Measurements from ENCODE around the gene CAMTA1. TPM values are rescaled to one million over a fixed set of nuclear protein-coding genes. Genes with fewer than 3 reads are reported as not detected.

CAMTA1 gene
- polyA plus RNA-seq, 1 donor from 2014 or later: 162 TPM

DNA sequence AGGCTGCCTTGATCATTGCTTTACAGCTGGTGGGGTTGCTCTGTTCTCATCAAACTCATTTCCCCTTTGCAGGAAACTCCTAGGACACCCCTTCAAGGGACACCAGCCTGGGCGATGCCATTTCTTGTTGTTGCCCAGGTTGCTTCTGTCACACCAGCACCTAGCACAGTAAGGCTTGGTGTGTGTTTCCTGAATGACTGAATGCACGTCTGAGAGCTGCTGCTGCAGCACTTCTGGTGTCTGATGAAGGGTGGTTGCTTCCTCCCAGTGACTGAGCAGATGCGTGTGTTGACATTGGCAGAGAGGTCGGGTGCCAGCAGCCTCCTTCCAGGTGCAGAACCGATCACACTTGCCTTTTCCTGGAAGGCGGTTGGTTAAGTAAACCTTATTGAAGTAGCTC is 477.4 kb downstream of the CAMTA1 start:
- Histone ChIP-seq H2AFZ (ENCODE audit: low read depth, low read length) (no peak overlapping the region), H3K9me3 (ENCODE audit: low read length) (no peaks in the 10 kb centered on the region), H3F3A (ENCODE audit: insufficient read depth, low read length, poor library complexity, severe bottlenecking) (no peaks in the 10 kb centered on the region), H4K20me1 (ENCODE audit: insufficient read depth) (no peaks in the 10 kb centered on the region), H3K36me3 (ENCODE audit: insufficient read depth, low read length) (no peaks in the 10 kb centered on the region), H3K27me3 (ENCODE audit: insufficient read depth, low read depth, low read length) (no peaks in the 10 kb centered on the region), H3K79me2 (replicated peaks; ENCODE audit: insufficient read depth, low read length) (no peaks in the 10 kb centered on the region), H3K4me3 (ENCODE audit: low read length) (no peak overlapping the region), H3K9ac (ENCODE audit: low read length) (no peak overlapping the region), H3K9me2 (ENCODE audit: insufficient read depth, low read length) (no peaks in the 10 kb centered on the region), H3K27ac (ENCODE audit: low read length) (no peak overlapping the region), H3K4me2 (ENCODE audit: low read length) (no peak overlapping the region)
- TF ChIP-seq EP300 (conservative IDR thresholded peaks at IDR 0.05; ENCODE audit: poor library complexity, severe bottlenecking): no peak

DNA sequence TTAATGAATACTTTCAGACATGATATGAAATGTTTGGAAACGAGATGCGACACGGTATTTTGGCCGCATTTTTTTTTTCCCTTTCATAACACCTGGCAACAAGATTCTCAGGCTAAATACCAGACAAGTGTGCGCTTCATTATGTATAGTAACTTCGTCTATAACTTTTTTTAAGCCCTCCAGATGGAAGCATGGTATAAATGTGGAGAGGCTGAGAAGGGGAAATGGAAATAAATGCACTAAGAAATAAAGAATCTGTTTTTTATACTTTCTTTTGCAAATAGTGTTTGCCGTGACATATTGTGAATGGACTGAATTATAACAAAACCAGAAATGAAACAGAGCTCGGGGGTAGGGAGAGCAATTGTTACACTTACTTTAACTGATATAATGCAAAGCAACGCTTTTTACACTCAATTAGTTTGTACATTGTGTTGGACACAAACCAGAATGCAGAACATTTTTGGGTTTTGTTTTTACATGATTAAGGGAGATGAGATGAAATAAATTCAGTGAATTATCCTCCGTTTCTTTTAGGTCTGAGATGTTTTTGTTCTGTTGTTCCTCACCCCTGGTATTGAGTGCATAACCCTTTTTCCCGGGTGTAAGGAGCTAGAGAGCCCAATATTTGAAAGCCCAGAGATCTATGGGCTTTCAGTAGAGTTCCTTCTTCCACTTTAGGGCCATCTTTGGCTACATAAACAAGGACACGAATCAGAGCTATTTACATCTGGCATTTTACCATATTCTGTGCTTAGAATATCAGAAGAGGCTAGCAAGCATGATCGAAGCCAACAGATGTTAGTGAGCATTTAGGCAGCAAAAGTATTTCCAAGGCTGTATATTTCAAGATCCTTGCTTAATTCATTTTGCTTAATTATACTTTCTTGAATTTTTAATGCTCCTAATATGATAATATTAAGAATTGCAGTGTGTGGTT is 478.0 kb downstream of the CAMTA1 start:
- no peaks in the 10 kb centered on the region for H4K20me1 ChIP-seq (ENCODE audit: insufficient read depth)
- H2AFZ ChIP-seq (ENCODE audit: low read depth, low read length): no peak overlapping the region
- no peak overlapping the region for H3K4me3 ChIP-seq (ENCODE audit: low read length)
- no peaks in the 10 kb centered on the region for H3K9me3 ChIP-seq (ENCODE audit: low read length)
- H3K4me2 ChIP-seq (ENCODE audit: low read length): no peak overlapping the region
- H3K9me2 ChIP-seq (ENCODE audit: insufficient read depth, low read length): no peaks in the 10 kb centered on the region
- TF ChIP-seq TAF1 (IDR thresholded peaks at IDR 0.05; ENCODE audit: low read depth) (no peak), POLR2AphosphoS5 (IDR thresholded peaks at IDR 0.05) (no peak), EP300 (conservative IDR thresholded peaks at IDR 0.05; ENCODE audit: poor library complexity, severe bottlenecking) (no peak), EZH2 (IDR thresholded peaks at IDR 0.05; ENCODE audit: borderline replicate concordance, insufficient read depth, low read length, poor library complexity, severe bottlenecking) (no peak), RAD21 (conservative IDR thresholded peaks at IDR 0.05) (no peak), MXI1 (conservative IDR thresholded peaks at IDR 0.05; ENCODE audit: poor library complexity, severe bottlenecking) (no peak)
- TF ChIP-seq, protein P1, sequence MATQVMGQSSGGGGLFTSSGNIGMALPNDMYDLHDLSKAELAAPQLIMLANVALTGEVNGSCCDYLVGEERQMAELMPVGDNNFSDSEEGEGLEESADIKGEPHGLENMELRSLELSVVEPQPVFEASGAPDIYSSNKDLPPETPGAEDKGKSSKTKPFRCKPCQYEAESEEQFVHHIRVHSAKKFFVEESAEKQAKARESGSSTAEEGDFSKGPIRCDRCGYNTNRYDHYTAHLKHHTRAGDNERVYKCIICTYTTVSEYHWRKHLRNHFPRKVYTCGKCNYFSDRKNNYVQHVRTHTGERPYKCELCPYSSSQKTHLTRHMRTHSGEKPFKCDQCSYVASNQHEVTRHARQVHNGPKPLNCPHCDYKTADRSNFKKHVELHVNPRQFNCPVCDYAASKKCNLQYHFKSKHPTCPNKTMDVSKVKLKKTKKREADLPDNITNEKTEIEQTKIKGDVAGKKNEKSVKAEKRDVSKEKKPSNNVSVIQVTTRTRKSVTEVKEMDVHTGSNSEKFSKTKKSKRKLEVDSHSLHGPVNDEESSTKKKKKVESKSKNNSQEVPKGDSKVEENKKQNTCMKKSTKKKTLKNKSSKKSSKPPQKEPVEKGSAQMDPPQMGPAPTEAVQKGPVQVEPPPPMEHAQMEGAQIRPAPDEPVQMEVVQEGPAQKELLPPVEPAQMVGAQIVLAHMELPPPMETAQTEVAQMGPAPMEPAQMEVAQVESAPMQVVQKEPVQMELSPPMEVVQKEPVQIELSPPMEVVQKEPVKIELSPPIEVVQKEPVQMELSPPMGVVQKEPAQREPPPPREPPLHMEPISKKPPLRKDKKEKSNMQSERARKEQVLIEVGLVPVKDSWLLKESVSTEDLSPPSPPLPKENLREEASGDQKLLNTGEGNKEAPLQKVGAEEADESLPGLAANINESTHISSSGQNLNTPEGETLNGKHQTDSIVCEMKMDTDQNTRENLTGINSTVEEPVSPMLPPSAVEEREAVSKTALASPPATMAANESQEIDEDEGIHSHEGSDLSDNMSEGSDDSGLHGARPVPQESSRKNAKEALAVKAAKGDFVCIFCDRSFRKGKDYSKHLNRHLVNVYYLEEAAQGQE (IDR thresholded peaks at IDR 0.05; ENCODE audit: borderline replicate concordance): no peak
- TF ChIP-seq, protein P2, sequence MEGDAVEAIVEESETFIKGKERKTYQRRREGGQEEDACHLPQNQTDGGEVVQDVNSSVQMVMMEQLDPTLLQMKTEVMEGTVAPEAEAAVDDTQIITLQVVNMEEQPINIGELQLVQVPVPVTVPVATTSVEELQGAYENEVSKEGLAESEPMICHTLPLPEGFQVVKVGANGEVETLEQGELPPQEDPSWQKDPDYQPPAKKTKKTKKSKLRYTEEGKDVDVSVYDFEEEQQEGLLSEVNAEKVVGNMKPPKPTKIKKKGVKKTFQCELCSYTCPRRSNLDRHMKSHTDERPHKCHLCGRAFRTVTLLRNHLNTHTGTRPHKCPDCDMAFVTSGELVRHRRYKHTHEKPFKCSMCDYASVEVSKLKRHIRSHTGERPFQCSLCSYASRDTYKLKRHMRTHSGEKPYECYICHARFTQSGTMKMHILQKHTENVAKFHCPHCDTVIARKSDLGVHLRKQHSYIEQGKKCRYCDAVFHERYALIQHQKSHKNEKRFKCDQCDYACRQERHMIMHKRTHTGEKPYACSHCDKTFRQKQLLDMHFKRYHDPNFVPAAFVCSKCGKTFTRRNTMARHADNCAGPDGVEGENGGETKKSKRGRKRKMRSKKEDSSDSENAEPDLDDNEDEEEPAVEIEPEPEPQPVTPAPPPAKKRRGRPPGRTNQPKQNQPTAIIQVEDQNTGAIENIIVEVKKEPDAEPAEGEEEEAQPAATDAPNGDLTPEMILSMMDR (IDR thresholded peaks at IDR 0.05; ENCODE audit: poor library complexity, severe bottlenecking): no peak
- H3K27ac ChIP-seq (ENCODE audit: low read length): no peak overlapping the region
- H3F3A ChIP-seq (ENCODE audit: insufficient read depth, low read length, poor library complexity, severe bottlenecking): no peaks in the 10 kb centered on the region
- H3K79me2 ChIP-seq (replicated peaks; ENCODE audit: insufficient read depth, low read length): no peaks in the 10 kb centered on the region
- H3K9ac ChIP-seq (ENCODE audit: low read length): no peak overlapping the region
- H3K36me3 ChIP-seq (ENCODE audit: insufficient read depth, low read length): no peaks in the 10 kb centered on the region
- no peaks in the 10 kb centered on the region for H3K27me3 ChIP-seq (ENCODE audit: insufficient read depth, low read depth, low read length)

Measured in neural cell (in vitro differentiated cells).